ENCODE results near the gene TMEM229A.
"Not testable (repeated sequence)": the region's sequence is repeated elsewhere in the genome, so short reads cannot be mapped to it uniquely, and the experiment has no call there.

Gene TMEM229A

GRCh38 chr7:124033095-124033806 is 384 bp upstream of the TMEM229A start:
- no peak for DNase-seq (ENCODE audit: extremely low read depth in 1 of 2, low read depth in 1 of 2)

DNA sequence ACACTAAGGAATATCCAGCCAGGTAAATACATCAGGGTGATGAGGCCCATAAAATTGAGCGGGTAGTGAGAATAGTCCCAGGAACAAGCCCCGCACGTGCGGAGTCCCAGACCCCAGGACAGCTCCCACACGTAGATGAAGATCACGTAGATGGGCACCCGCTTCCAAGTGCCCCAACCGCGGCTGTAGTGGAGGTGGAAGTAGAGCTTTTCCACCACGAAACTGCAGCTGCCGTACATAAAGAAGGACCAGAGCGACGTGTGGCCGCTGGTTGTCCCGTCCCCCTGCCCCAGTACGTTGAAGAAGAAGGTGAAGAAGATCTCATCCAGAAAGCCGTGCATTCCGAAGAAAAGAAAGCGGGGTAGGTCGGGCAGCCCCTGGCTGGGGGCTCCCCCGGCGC is 948 bp downstream of the TMEM229A start:
- no peak for DNase-seq (ENCODE audit: extremely low read depth in 1 of 2, low read depth in 1 of 2)

- DNase-seq (ENCODE audit: extremely low read depth in 1 of 2, low read depth in 1 of 2), result no peak
Measured at GRCh38 chr7:124031406-124031805, 1.5 kb downstream of the TMEM229A start.

DNA sequence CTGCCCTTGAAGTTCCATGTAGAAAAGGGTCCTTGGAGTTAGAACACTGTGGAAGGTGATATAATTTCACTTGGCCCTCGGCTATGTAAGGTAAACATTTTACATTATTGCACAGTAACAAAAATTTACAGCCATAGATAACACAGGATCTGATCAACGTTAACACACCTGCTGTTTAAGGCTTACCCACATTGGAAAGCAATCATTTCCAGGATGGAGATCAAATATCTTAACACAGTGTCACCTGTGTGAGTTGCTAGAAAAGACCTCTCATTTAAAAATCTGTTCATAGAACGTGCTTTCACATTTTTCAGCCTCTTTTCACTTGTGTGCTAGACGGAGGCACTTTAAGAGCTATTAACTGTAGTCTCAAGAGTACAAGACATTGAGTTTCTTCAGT is 1.9 kb downstream of the TMEM229A start:
- no peak for DNase-seq (ENCODE audit: extremely low read depth in 1 of 2, low read depth in 1 of 2)

GRCh38 chr7:124029396-124030188 is 3.3 kb downstream of the TMEM229A start:
- no peak for DNase-seq (ENCODE audit: extremely low read depth in 1 of 2, low read depth in 1 of 2)

DNA sequence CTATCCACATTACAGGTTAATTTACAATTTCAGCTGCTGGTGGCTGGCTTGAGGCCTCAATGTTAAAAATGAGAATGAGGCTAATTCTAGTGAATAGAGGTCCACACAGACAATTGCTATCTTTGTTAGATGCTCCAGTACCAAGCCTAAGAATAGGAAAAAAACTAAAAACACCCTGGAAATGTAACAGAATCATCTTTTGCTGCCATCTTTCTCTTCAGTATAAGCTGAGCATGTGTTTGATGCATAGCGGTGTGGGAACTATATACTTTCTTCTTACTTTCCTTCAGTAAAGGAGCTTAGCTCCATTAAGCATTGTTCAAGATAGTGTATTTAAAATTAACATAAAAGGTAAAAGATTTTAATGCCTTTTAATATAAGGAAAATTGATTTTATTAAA is 5.6 kb downstream of the TMEM229A start:
- DNase-seq (ENCODE audit: extremely low read depth in 1 of 2, low read depth in 1 of 2), result no peak

GRCh38 chr7:124024329-124024728 is 8.5 kb downstream of the TMEM229A start:
- DNase-seq (ENCODE audit: extremely low read depth in 1 of 2, low read depth in 1 of 2), result not testable (repeated sequence)

DNA sequence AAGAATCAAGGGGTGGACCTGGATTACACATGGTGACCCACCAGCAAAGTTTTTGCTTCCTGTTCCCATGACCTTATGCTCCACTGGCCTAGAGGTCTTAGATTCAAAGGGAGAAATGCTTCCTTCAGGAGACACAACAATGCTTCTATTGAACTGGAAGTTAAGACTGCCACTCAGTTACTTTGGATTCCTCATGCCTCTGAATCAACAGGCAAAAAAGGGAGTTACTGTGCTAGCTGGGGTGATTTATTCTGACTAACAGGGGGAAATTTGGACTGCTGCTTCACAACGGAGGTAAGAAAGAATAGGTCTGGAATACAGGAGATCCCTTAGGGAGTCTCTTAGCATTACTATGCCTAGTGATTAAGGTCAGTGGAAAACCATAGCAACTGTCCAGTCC is 10.3 kb downstream of the TMEM229A start:
- no peak for DNase-seq (ENCODE audit: extremely low read depth in 1 of 2, low read depth in 1 of 2)

GRCh38 chr7:124020060-124020459 is 12.8 kb downstream of the TMEM229A start:
- no peak for DNase-seq (ENCODE audit: extremely low read depth in 1 of 2, low read depth in 1 of 2)

GRCh38 chr7:124013306-124013705 is 19.6 kb downstream of the TMEM229A start:
- DNase-seq (ENCODE audit: extremely low read depth in 1 of 2, low read depth in 1 of 2), result no peak

DNA sequence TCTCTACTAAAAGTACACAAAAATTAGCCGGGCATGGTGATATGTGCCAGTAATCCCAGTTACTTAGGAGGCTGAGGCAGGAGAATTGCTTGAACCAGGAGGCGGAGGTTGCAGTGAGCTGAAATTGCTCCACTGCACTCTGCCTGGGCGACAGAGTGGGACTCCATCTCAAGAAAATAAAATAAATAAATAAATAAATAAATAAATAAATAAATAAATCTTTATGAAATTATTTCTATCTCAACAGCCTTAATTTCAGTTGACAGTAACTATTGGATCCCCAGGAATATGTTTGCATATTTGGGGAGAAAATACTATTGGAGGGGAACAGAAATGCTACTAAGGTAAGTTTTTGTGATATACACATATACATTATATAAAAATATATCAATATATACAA is 20.0 kb downstream of the TMEM229A start:
- no peak for DNase-seq (ENCODE audit: extremely low read depth in 1 of 2, low read depth in 1 of 2)

DNA sequence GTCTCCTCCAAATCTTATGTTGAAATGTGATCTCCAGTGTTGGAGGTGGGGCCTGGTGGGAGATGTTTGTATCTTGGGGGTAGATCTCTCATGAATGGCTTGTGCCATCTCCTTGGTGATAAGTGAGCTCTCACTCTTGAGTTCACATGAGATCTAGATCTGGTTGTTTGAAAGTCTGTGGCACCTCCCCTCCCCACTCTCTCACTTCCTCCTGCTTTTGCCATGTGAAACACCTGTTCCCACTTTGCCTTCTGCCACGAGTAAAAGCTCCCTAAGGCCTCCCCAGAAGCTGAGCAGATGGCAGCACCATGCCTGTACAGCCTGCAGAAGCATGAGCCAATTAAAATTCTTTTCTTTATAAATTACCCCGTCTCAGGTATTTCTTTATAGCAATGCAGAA is 23.5 kb downstream of the TMEM229A start:
- no peak for DNase-seq (ENCODE audit: extremely low read depth in 1 of 2, low read depth in 1 of 2)

GRCh38 chr7:124008296-124008695 is 24.6 kb downstream of the TMEM229A start:
- DNase-seq (ENCODE audit: extremely low read depth in 1 of 2, low read depth in 1 of 2), result not testable (repeated sequence)

DNA sequence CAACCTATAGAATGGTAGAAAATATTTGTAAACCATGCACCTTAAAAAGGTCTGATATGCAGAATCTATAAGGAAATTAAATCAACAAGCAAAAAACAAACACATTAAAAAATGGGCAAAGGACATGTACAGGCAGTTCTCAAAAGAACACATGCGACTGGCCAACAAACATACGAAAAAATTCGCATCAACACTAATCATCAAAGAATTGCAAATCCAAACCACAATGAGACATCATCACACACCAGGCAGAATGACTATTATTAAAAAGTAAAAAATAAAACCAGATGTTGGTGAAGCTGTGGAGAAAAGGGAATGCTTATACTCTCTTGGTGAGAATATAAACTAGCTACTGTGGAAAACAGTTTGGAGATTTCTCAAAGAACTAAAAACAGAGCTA is 33.2 kb downstream of the TMEM229A start:
- no peak for DNase-seq (ENCODE audit: extremely low read depth in 1 of 2, low read depth in 1 of 2)

DNA sequence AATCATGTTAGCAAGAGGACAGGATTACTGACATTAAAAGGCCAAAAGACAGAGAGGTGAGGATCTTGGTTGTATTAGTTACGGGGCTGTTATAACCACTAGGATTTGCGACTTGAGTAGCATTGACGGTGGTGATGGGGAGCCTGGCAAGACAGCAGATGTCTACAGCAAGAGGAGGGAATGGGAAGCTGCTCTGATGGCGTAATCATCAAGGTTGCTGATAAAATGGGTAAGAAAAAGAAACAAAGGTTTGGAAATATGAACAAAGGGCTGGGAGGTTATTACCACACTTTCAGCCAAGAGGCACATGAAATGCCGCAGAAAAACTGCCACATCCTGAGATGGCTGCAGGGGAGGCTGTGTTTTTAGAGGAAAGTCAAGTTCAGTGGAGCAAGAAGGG is 33.9 kb downstream of the TMEM229A start:
- no peak for DNase-seq (ENCODE audit: extremely low read depth in 1 of 2, low read depth in 1 of 2)

DNA sequence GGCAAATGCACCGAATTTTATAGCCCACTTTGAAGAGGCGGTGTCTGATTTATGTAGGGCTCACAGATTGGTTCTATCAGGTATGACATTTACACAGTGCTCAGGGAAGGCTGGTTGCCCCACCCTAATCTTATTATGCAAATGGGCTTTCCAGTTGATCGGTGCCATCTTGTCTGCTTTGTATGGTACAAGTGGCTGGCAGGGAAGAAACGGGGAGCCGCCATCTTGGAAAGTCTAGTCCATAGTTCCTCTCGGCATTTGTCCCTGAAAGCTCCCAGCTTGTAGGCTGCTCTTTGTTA is 36.6 kb downstream of the TMEM229A start:
- no peak for DNase-seq (ENCODE audit: extremely low read depth in 1 of 2, low read depth in 1 of 2)

DNA sequence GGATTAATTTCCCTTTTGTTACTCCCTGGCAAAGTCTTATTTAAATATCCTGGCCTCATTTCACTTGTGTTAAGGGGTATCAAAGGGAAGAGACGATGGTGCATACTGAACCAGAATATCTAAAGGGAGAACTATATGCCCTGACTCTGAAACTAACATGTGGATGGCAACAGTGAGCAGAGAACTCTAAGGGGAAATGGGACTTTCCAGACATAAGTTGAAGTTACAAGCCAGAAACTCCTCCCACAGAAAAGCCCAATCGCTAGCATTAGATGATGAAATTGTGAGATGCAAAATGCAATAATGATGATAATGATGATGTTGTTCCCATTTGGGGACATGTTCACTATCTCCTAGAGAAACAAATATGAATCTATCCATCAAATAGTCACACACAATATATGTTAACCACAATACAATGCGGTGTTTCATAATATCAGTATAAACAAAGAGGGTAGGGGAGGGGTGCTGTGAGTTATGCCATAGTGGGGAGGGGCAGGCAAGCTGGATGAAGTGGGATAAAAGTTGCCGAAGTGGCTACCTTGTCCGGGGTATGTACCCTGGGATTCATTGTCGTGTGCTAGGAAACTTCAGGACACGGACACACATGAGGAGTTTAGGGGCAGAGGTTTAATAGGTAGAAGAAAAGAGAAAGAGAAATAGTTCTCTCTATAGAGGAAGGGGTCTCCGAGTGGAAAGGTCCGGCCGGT is 37.1 kb downstream of the TMEM229A start:
- no peak for DNase-seq (ENCODE audit: extremely low read depth in 1 of 2, low read depth in 1 of 2)

DNA sequence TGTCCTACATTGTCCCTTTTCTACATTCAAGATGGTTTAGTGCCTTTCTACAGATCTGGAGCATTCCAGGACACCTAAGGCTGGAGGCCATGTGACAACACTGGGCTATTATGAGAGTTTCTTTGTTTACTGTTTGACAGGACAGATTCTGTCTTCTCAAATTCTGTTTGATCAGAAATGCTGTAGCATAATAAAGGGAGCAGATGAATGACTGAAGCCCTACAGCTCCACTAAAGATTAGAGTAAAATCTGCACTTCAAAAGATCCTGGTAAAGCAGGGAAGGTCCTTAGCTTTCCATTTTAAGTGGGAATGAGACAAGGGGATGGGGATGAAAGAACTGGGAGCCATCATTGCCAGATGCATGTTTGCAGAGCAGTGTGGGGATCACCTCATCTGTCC is 38.4 kb downstream of the TMEM229A start:
- no peak for DNase-seq (ENCODE audit: extremely low read depth in 1 of 2, low read depth in 1 of 2)

DNA sequence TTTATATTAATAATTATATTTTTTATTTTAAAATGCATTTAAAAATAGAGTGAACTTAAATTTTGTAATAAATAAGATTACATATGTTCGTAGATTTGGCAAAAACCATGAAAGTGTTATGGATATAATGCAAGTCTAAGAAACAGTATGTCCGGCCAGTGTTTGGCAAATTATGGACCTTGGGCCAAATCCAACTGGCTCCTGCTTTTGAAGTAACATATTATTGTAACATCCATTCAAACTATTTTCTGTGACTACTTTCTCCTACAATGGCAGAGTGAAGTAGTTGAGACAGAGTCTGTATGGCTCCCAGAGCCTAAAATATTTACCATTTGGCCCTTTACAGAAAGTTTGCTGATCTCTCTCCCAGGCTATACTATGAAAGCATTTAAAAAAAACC is 38.9 kb downstream of the TMEM229A start:
- DNase-seq (ENCODE audit: extremely low read depth in 1 of 2, low read depth in 1 of 2), result no peak

- DNase-seq (ENCODE audit: extremely low read depth in 1 of 2, low read depth in 1 of 2), result no peak
Measured at GRCh38 chr7:123992913-123993518, 39.9 kb downstream of the TMEM229A start.

DNA sequence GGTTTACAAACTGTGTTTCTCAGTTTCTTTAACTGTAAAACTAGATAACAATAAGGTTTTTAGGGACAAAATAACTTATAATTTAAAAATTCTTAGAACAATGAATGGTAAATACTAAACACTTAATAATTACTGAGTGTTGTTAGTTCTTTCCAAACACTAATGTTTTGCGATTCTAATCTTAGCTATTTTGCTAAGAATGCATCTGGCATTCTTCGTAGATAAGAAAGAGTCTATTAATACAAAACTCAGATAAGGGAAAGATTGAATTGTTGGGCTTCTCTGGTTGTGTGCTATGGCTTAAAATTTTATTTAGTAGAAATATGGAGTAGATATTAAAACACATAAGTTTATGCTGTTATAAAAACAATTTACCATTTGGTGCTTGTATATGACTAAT is 45.4 kb downstream of the TMEM229A start:
- no peak for DNase-seq (ENCODE audit: extremely low read depth in 1 of 2, low read depth in 1 of 2)
